ENCODE data around the gene PDK2.

The PDK2 gene

DNA sequence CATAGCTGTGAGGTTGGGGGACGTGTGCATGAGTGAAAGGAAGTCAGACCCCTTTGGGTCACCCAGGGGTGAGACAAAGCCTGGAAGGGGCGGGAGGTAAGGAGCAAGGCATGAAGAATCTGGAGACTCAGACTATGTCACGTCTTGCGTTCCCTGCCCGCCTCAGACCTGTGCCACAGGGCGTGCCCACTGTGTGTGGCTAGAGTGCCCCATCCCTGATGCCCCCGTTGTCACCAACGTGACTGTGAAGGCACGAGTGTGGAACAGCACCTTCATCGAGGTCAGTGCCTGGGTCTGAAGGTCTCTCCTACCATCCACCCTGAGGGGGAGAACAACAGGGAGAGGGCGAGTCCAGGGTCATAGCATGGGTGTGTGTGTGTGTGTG lies 15.1 kb upstream of the PDK2 start:
- DNase-seq, result no peak

DNA sequence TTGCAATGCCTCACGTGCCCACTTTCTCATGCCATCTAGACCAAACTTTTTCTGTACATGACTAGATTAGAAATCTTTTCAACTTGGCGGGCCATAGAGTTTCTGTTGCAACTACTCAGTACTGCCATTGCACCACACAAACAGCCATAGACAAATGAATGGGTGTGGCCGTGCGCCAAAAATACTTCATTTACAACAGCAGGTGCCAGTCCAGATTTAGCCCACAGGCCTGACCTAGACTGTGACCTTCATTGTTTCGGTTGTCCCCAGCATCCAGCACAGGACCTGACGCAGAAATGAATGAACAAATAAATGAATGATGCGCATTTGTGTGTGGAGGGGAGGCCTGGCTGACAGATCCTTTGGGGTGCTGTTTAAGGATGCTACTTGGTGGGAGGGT lies 14.3 kb upstream of the PDK2 start:
- DNase-seq, result no peak

DNA sequence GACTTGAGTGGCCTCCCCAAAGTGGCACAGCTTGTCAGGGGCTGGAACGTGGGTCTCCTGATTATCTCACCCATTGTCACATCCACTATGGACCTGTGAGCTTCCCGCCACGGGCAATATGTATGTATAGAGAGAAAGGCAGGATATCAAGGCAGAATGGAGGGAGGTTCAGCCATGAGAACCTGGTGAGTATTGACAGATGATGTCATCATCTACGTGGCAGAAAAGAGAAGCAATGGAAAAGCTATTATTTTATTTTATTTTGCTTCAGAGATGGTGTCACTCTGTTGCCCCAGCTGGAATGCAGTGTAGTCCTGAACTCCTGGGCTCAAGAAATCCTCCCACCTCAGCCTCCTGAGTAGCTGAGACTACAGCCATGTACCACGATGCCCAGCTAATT lies 13.4 kb upstream of the PDK2 start:
- no peak for DNase-seq

DNA sequence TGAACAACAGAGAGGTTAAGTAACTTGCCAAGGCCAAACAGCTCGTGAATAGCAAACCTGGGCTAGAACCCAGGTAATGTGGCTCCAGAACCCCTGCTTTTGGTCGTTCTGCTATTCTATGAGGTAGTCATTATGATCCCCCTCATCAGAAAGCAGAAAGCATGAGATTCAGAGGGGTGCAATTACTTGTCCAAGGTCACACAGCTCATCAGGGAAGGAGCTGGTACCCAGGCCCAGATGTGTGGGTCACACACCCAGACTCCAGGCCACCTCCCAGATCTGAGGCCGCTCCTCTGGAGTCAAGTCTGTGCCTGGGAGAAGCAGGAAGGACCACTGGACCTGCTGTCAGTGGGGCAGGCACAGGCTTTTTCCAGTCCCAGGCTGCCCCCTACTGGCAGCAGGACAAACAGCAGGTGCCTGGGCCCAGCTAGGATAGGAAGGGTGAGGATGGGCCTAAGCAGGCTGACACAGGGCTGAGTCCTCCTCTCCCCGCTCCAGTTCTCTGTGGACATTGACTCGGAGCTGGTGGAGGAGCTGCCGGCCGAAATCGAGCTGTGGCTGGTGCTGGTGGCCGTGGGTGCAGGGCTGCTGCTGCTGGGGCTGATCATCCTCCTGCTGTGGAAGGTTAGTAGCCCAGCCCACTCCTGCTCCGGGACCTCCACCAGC lies 7.8 kb upstream of the PDK2 start:
- peak; percentile 65 for DNase-seq

DNA sequence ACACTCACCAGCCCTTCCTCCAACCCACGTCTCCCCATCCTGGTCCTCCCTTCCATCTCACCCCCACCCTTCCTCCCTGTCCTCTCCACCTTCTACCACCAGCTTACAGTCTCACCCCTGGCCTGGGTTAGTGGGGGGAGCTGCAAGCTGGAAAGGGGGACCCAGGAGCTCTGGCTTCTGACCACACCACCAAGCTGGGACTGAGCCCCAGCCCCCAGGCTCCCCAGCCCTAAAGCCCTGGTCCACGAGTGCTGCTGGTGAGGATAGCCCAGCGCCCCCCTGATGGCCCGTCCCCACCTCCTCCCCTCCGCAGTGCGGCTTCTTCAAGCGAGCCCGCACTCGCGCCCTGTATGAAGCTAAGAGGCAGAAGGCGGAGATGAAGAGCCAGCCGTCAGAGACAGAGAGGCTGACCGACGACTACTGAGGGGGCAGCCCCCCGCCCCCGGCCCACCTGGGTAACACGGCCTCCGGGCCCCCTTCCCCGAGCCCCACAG lies 7.2 kb upstream of the PDK2 start:
- DNase-seq, result no peak

DNA sequence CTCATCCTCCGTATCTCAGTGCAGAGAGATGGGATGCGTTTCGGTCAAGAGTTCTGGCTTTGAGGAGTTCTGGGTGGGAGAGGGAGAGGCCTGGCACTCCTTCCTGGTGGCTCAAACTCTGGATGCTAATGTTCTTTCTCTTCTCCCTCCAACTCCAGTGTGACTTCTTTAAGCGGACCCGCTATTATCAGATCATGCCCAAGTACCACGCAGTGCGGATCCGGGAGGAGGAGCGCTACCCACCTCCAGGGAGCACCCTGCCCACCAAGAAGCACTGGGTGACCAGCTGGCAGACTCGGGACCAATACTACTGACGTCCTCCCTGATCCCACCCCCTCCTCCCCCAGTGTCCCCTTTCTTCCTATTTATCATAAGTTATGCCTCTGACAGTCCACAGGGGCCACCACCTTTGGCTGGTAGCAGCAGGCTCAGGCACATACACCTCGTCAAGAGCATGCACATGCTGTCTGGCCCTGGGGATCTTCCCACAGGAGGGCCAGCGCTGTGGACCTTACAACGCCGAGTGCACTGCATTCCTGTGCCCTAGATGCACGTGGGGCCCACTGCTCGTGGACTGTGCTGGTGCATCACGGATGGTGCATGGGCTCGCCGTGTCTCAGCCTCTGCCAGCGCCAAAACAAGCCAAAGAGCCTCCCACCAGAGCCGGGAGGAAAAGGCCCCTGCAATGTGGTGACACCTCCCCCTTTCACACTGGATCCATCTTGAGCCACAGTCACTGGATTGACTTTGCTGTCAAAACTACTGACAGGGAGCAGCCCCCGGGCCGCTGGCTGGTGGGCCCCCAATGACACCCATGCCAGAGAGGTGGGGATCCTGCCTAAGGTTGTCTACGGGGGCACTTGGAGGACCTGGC lies 6.0 kb upstream of the PDK2 start:
- DNase-seq, result no peak

DNA sequence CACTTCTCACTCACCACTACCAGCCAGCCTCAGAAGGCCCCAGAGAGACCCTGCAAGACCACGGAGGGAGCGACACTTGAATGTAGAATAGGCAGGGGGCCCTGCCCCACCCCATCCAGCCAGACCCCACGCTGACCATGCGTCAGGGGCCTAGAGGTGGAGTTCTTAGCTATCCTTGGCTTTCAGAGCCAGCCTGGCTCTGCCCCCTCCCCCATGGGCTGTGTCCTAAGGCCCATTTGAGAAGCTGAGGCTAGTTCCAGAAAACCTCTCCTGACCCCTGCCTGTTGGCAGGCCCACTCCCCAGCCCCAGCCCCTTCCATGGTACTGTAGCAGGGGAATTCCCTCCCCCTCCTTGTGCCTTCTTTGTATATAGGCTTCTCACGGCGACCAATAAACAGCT lies 5.1 kb upstream of the PDK2 start:
- no peak for DNase-seq

DNA sequence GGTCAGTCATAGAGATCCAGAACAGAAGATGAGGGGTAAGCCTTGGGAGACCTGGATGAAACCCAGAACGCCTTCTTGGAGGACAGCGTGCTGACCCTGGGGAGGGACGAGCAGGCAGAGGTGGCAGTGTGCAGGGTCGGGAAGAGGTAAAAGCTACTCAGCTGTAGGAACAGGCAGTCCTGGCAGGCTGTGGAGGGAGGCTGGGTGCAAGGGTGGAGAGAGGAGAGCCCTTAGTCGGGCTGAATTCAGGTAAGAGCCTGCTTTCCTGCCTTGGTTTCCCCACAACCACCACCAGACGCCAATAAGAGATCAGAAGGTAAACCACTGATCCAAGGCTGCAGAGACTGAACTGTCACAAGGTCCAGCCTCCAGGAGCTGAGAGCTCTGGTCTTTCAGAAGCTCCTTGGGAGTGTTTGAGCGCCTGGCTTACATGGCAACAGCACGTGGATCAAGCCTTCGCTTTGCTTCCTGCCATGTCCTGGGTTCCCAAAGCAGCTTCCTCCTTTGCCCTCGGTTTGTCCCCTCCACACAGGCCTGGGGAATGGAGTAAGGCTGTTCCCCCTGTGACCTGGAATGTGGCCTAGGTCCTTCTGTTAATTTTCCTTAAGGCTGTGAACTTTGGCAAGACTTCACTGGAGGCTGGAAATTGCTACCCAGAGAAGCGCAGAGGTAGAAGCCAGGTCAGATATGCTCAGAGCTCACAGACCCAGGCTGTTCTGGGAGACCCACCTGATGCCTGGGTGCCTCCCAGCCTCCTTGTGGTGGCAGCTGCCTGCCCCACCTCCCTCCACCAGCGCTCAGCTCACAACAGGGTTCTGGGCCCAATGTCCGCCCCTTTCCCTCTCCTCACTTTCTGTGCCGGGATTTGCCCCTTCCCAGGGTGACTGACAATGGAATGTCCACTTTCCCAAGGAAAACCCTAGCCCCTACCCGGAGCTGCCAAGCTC lies 3.9 kb upstream of the PDK2 start:
- DNase-seq, result no peak

DNA sequence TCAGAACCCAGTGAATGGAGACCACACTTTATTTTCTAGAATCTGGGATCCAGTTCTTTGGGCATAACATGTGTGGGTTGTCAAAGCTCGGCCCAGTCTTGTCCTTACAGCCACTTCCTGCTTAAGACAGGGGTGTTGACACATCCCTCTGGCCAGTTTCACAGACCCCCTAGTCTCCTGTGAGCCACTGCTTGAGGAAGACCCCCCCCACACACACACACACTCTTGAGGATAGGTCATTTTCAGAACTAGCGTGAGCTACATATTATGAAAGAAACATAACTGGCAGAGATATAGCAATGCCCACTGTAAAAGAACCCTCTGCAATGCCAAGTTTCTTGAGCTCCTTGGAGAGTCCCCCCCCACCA lies 3.2 kb upstream of the PDK2 start:
- no peak for DNase-seq

DNA sequence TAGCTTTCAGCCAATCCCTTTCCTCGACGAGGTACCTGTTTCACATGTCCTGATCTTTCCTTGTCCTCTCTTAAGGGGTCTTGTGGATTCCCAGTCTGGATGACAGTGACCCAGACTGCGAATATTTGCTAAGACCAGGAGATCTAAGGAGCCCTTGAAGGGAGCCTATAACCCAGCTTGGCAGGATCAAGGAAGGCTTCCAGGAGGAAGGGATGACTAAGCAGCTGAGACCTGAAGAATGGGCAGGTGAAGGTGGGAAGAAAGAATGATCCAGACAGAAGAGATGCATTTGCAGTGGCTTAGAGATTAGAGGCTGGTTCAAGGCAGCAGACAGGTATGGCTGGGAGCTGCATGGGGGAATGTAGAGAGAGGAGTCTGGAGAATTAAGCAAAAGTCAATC lies 1.9 kb upstream of the PDK2 start:
- no peak for DNase-seq

DNA sequence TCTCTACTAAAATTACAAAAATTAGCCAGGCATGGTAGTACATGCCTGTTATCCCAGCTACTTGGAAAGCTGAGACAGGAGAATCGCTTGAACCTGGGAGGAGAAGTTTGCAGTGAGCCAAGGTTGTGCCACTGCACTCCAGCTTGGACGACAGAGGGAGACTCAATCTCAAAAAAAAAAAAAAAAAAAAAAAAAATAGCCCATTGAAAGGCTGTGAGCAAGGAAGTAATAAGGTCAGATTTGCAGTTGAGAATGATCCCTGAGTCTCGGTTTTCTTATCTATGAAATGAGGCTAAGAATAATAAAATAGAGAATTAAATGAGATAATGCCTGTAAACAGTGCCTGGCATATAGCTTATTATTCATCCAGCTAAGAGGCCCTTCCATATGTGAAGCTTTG lies 1.3 kb upstream of the PDK2 start:
- DNase-seq, result no peak

DNA sequence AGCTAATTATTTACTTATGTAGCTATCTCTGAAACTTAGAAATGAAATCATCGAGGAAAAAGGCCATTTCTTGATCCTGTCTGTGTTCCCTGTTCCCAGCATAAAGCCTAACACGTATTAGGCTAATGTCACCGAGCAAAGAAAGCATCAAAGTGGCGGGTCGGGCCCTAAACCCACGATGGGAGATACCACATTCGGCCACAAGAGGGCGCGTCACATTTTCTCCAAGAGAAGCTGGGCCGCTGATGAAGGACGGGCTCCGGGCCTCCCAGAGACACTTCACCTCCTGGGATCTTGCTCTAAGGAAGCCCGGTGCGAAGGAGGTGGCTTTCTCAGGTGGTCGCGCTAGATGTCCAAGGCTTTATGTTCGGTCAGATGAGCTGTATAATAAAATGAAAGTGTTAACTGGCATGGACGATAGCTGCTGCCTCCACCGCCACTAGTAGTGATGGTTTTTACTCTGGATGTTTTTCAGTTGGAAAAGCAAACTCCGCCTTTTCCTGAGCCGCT lies 853 bp upstream of the PDK2 start:
- DNase-seq, result peak; percentile 79

DNA sequence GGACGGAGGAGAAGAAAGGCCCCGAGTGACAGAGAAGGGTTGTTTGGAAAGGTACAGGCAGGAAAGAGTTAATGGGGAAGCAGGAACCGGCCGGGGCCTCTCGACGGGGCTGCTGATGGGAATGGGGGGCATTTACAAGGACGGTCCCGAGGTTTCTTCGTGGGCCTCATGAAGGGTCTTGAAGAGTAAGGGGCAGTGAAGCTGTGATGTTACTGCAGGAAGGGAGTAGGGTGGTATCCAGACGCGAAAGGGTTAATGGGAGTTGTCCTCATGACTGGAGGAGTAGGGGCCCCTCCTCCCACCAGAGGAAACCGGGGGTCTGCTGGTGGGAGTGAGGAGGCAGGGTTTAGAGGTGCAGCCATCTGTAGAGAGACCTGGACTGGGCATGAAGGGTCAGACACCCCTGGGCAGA lies 481 bp downstream of the PDK2 start:
- no peak for DNase-seq

DNA sequence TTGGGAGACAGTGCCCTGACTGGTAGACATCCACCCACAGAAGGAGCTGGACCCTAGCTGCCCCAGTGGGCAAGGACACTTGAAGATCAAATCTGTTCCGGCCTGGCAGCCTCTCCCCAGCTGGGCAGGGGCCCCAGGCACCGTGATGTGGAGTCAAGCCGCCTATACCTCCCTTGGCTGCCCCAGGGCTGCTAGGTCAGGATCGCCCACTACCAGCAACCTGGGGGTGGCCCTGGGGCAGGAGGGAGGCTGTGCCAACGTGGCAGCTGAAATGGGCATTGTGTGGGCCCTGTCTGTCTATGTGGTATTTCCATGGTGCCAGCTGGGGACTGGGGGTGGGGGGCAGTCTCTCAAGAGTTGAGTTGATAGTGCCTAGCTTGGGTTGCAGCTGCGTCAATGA lies 941 bp downstream of the PDK2 start:
- DNase-seq, result no peak

DNA sequence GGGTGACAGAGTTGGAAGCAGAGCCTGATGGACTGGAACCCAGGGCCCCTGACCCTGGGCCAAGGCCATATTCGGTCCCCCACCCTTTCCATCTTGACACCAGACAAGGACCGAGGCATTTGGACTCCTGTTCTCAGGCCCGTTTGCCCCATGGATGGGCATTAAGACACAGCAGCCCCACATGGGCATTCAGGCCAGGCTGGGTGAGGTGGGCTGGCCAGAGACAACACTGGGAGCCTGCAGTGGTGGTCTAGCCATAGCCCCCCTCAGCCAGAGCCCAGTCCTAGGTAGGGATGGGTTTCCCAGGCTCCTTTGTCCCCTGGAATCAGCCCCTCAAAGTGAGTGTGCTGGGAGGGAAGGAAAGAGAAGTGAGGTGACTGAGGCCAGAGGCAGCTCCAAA lies 1.6 kb downstream of the PDK2 start:
- no peak for DNase-seq

DNA sequence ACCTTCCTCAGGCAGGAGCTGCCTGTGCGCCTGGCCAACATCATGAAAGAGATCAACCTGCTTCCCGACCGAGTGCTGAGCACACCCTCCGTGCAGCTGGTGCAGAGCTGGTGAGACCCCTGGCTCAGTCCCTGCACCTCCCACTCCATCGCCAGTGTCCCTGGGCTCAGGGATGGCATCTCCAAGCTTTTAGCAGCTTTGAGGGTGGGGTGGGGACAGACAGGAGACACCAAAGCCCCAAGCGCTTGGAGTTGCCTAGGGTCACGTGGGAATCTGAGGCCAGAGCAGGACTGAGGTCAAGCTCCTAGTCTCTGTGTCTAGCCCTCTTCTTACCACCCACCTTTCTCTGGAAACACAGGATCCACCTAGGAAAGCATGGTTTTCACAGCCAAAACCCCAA lies 2.3 kb downstream of the PDK2 start:
- DNase-seq, result no peak

DNA sequence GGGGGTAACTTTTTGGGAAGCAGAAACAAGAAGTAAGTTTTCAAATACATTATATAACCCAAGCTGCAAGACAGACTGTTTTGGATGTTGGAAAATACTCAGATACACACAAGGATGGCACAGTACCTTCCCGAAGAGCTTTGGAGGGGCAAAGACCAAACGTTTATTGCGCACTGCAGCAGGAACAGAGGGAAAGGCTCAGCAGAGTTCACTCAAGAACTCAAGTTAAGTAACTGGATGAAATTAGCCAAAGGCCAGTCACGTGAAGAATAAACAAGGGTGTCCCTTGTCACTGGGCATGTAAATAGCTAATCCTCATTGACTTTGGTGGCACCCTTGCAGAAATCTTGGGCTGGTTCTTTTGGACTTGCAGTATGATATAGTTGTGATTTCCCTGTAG lies 2.8 kb downstream of the PDK2 start:
- no peak for DNase-seq

DNA sequence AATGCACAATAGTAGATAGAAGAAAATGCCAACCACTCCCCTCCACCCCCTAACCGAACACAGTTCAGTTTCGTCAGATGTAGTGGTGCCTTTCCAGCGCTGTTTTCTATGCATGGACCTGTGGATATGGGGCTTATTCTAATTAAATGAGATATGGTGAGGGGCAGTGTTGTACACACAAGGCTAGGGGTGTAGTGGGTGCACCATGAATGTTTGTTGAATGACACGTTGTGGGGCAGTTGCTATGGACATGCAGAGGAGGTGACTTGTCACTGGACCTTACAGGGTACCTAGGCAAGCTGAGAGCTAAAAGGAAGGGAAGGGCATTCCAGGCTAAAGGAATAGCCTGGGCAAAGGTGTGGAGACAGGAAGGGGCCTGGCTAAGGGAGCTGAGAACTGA lies 3.4 kb downstream of the PDK2 start:
- DNase-seq, result no peak

DNA sequence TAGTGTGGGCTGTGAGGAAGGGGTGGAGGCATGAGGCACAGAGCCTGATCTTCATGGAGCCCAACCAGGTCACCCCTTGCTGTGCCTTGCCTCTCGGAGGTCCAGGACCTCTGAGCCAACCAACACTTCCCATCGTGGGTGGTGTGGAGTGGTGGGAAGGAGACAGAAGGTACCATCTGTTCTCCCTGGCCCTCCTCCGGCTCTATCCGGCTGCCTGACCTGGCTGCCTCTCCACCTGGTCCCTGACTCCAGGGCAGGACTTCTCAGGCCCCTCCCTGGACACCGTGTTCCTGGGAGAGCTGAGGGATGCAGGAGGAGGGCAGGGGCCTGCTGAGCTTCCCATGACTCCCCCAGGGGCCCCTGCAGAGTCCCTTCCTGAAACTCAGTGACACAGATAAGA lies 3.9 kb downstream of the PDK2 start:
- DNase-seq, result no peak

DNA sequence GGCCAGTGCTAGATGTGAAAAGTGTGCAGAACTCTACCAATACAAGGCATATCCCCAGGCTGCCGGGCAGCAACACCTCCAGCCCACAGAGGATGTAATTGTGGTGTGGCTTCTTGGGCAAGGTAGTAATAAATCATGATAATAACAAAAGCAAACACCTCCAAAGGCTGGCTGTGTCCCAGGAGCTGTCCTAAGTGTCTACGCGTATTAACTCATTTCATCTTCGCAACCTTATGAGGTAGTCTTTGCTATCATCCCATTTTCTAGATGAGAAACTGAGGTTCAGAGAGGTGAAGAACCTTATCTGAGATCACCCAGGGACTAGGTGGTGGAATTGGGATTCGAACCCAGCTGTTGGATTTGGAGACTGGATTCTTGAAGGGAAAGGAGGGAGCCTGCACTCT lies 5.3 kb downstream of the PDK2 start:
- DNase-seq, result no peak

DNA sequence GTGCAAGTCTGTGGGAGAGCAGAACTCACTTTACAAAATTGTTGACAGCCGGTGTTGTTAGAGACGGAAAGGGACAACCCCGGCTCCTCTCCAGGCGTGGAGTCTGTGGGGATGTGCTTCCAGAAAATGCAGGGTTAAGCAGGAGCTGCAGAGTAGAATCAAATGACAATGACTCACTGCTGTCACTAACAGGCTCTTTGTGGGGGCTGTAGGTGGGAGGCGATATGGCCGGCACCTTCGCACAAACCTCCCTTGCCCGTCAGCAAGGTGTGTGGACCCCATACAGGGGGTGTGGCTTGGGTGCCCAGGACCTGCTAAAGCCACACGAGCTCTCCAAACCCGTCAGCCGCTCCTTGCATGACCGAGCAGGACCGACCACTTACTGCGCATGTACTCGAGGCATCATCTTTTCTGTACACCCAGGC lies 5.8 kb downstream of the PDK2 start:
- DNase-seq, result no peak

DNA sequence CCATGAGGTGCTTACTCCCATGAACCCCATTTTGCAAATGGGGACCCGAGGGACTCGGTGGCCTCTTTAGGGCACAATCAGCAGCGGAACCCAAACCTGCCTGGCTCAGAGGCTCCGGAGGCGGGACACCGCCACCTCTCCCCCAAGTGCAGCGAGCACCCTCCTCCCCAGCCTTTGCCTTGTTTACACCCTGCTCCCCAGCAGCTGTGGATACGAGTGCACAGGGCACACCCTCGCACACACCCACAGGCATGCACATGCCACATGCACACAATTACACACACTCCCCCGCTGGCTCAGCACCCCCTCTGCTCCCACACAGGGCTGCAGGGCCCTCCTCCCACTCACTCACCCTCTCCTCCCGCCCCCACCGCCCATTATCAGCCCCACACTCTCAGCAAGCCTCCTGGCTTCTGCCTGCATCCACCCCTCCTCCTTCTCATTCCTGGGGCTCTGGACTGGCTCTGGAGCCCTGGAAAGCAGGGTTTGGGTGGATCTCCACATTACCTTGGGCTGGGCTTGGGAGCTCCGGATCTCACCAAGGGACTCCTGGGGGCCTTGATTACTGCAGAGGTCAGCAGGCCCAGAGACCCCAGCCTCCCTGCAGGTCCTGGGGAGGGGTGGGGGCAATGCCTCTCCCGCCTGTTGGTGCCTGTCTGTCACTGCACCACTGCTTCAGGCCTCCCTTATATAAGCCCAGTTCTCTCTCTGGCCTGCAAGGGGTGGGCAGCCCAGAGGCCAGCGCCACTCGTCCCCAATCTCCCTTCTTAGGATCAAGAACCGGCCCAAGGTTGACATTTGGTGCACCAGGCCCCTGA lies 6.4 kb downstream of the PDK2 start:
- DNase-seq, result no peak
